PC-3 (cell line): ENCODE data around the gene TSPAN1. TPM values are rescaled to one million over a fixed set of nuclear protein-coding genes. Genes with fewer than 3 reads are reported as not detected.

Experiments used
- ATAC-seq: fragments of 200-7000 bp; cut with Tn5 transposase; 2 replicates; pipeline ENCODE4 v1.9.1; 2020; ENCODE audit warnings: mild to moderate bottlenecking, moderate library complexity
- BruUV-seq: library from RNA; stranded (reverse); fragments of 400-500 nt; replicated peaks from 2 replicates; lab custom pipeline; 2021; lab: Mats Ljungman, UMichigan
- CTCF ChIA-PET: fragments of 300-600 bp; sonication (Branson Sonifier 250); formaldehyde crosslinking; loops from one replicate; lab custom pipeline; 2022; ENCODE audit warnings: antibody characterized with exemption; lab: Charles Lee
- POLR2A ChIA-PET: fragments of 300-600 bp; sonication (Branson Sonifier 250); formaldehyde crosslinking; loops from one replicate; lab custom pipeline; 2022; ENCODE audit warnings: antibody characterized with exemption; ENCODE audit not compliant: unreplicated experiment; lab: Charles Lee
- DNase-seq: peaks from one replicate; pipeline ENCODE4 v3.0.0-alpha.2; 2015
- H2AFZ ChIP-seq: fragments of 300-600 bp; sonication (generic); 2 replicates; pipeline ENCODE4 v1.6.0; 2016; ENCODE audit warnings: antibody characterized with exemption, low read length
- H3F3A ChIP-seq: fragments of 300-600 bp; sonication (generic); one replicate; pipeline ENCODE4 v1.6.0; 2017; ENCODE audit warnings: antibody characterized with exemption, low read length, control low read depth, mild to moderate bottlenecking; ENCODE audit not compliant: unreplicated experiment
- H3K27ac ChIP-seq: fragments of 300-600 bp; sonication (generic); 2 replicates; pipeline ENCODE4 v1.5.1; 2016; ENCODE audit warnings: mild to moderate bottlenecking, low read length
- H3K27me3 ChIP-seq: fragments of 300-600 bp; sonication (generic); 2 replicates; pipeline ENCODE4 v1.6.1; 2016; ENCODE audit warnings: low read length, mixed read lengths
- H3K36me3 ChIP-seq: fragments of 300-600 bp; sonication (generic); 2 replicates; pipeline ENCODE4 v1.6.1; 2016; ENCODE audit warnings: low read depth, mixed run types, low read length, mixed read lengths
- H3K4me1 ChIP-seq: fragments of 300-600 bp; sonication (generic); 2 replicates; pipeline ENCODE4 v1.5.1; 2016; ENCODE audit warnings: low read length; ENCODE audit not compliant: insufficient read depth
- H3K4me2 ChIP-seq: fragments of 300-600 bp; sonication (generic); 2 replicates; pipeline ENCODE4 v1.6.0; 2016; ENCODE audit warnings: low read length
- H3K4me3 ChIP-seq: fragments of 300-600 bp; sonication (generic); 2 replicates; pipeline ENCODE4 v1.5.1; 2016; ENCODE audit warnings: mild to moderate bottlenecking, low read length, mixed read lengths
- H3K79me2 ChIP-seq: fragments of 300-600 bp; sonication (generic); 2 replicates; pipeline ENCODE4 v1.6.1; 2017; ENCODE audit warnings: low read length, mixed read lengths
- H3K9ac ChIP-seq: fragments of 300-600 bp; sonication (generic); 2 replicates; pipeline ENCODE4 v1.6.0; 2016; ENCODE audit warnings: mild to moderate bottlenecking, low read length
- H3K9me2 ChIP-seq: fragments of 300-600 bp; sonication (generic); replicated peaks from 2 replicates; pipeline ENCODE4 v1.6.1; 2016; ENCODE audit warnings: mixed run types, low read length, mixed read lengths
- H3K9me3 ChIP-seq: fragments of 300-600 bp; sonication (generic); 2 replicates; pipeline ENCODE4 v1.6.1; 2016; ENCODE audit warnings: low read length, mixed read lengths
- H4K20me1 ChIP-seq: fragments of 300-600 bp; sonication (generic); 2 replicates; pipeline ENCODE4 v1.6.1; 2016; ENCODE audit warnings: low read length, mixed read lengths
- EZH2 ChIP-seq: fragments of 300-600 bp; sonication (generic); IDR thresholded peaks from one replicate; pipeline ENCODE4 v1.6.1; 2017; ENCODE audit warnings: antibody characterized with exemption, mild to moderate bottlenecking, low read length; ENCODE audit not compliant: unreplicated experiment
- EZH2phosphoT487 ChIP-seq: fragments of 300-600 bp; sonication (generic); IDR thresholded peaks from 2 replicates; pipeline ENCODE4 v1.6.1; 2018; ENCODE audit warnings: mild to moderate bottlenecking, antibody characterized with exemption, low read length, borderline replicate concordance
- intact Hi-C: fragments of 100-400 bp; cut with micrococcal nuclease; formaldehyde crosslinking; loops from 2 replicates; pipeline ENCODE4 v1.9.0; 2023
- total RNA-seq: library from RNA; depleted of rRNA; stranded (reverse); fragments of >200 nt; gene quantifications from 2 replicates; pipeline ENCODE4 v1.2.3, GENCODE V29; 2014
- TF ChIP-seq, protein P1 (sequence below): fragments of 300-600 bp; sonication (generic); conservative IDR thresholded peaks from 2 replicates; pipeline ENCODE4 v1.5.1; 2017; ENCODE audit warnings: antibody characterized with exemption, low read depth, mild to moderate bottlenecking, low read length

TSPAN1 gene
- total RNA-seq, 1 experiment from 2014 or later: 33.7 TPM

DNA sequence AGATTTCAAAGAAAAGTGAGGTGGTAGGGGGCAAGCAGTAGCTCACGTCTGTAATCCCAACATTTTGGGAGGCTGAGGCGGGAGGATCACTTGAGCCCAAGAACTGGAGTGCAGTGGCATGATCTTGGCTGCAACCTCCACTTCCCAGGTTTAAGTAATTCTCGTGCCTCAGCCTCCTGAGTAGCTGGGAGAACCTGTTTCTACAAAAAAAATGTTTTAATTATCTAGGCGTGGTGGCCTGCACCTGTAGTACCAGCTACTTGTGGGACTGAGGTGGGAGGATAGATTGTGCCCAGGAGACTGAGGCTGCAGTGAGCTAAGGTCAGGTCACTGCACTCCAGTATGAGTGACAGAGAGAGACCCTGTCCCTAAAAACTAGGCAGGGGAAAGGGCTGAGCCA lies 2.6 kb upstream of the TSPAN1 start:
- H3K9ac ChIP-seq: no peak overlapping the region
- no peak overlapping the region for H3K4me3 ChIP-seq
- peaks cover 21% of the 10 kb centered on the region for H3K4me1 ChIP-seq
- ATAC-seq (peak; percentile 10; the same call in 1 of the 2 replicates), DNase-seq (peak; percentile 50)
- no peaks in the 10 kb centered on the region for H3K9me3 ChIP-seq
- CTCF ChIA-PET: interaction anchor here (1.2 kb wide), 1 partner anchor 51 kb away, joined by 3 read pairs; no protein-coding TSS in a partner anchor
- no peak overlapping the region for H2AFZ ChIP-seq
- BruUV-seq: no TSS peak
- H4K20me1 ChIP-seq: no peaks in the 10 kb centered on the region
- TF ChIP-seq, protein P1, sequence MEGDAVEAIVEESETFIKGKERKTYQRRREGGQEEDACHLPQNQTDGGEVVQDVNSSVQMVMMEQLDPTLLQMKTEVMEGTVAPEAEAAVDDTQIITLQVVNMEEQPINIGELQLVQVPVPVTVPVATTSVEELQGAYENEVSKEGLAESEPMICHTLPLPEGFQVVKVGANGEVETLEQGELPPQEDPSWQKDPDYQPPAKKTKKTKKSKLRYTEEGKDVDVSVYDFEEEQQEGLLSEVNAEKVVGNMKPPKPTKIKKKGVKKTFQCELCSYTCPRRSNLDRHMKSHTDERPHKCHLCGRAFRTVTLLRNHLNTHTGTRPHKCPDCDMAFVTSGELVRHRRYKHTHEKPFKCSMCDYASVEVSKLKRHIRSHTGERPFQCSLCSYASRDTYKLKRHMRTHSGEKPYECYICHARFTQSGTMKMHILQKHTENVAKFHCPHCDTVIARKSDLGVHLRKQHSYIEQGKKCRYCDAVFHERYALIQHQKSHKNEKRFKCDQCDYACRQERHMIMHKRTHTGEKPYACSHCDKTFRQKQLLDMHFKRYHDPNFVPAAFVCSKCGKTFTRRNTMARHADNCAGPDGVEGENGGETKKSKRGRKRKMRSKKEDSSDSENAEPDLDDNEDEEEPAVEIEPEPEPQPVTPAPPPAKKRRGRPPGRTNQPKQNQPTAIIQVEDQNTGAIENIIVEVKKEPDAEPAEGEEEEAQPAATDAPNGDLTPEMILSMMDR: no peak
- TF ChIP-seq EZH2: no peak
- no peak for TF ChIP-seq EZH2phosphoT487
- no peaks in the 10 kb centered on the region for H3F3A ChIP-seq
- peak overlapping the region; percentile 80 for H3K27ac ChIP-seq
- intact Hi-C loops: no loop called here
- no peaks in the 10 kb centered on the region for H3K27me3 ChIP-seq
- H3K79me2 ChIP-seq: no peaks in the 10 kb centered on the region
- POLR2A ChIA-PET: no interaction called here
- H3K36me3 ChIP-seq: no peaks in the 10 kb centered on the region
- peak overlapping the region; percentile 48 for H3K4me2 ChIP-seq
- H3K9me2 ChIP-seq: no peaks in the 10 kb centered on the region

DNA sequence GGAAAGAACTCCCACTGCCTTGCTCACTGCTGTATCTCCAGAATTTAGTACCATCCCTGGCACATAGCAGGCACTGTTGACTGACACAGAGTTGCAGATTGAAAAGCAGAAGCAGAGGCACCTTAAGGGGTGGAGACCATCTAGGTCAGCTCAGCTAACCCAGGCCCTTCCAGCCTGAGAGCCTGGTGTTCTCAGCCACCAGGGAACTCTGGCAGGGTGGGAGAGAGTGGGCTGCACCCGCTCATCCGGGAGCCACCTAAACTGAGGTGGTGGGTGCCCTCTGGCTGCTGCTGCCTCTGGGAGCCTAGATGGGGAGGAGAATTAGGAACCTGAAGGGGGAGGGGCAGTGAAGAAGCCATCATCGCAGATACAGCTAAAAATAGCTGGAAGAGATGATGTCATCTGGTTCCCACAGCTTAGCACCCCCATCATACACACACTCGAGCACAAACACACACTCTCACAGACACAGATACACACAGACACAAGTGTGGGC lies 1.5 kb upstream of the TSPAN1 start:
- ATAC-seq (no peak), DNase-seq (no peak)
- Histone ChIP-seq H3F3A (no peaks in the 10 kb centered on the region), H3K9me3 (no peaks in the 10 kb centered on the region), H3K9ac (no peak overlapping the region), H2AFZ (no peak overlapping the region), H3K27ac (no peak overlapping the region), H3K79me2 (no peaks in the 10 kb centered on the region), H4K20me1 (no peaks in the 10 kb centered on the region), H3K4me3 (no peak overlapping the region), H3K36me3 (no peaks in the 10 kb centered on the region), H3K4me2 (no peak overlapping the region), H3K9me2 (no peaks in the 10 kb centered on the region), H3K4me1 (peaks cover 21% of the 10 kb centered on the region), H3K27me3 (no peaks in the 10 kb centered on the region)
- TF ChIP-seq EZH2: no peak
- TF ChIP-seq EZH2phosphoT487: no peak
- TF ChIP-seq, protein P1: no peak
- intact Hi-C loops: no loop called here
- BruUV-seq: no TSS peak
- POLR2A ChIA-PET: no interaction called here
- CTCF ChIA-PET: interaction anchor here (1.2 kb wide), 1 partner anchor 50 kb away, joined by 3 read pairs; no protein-coding TSS in a partner anchor

DNA sequence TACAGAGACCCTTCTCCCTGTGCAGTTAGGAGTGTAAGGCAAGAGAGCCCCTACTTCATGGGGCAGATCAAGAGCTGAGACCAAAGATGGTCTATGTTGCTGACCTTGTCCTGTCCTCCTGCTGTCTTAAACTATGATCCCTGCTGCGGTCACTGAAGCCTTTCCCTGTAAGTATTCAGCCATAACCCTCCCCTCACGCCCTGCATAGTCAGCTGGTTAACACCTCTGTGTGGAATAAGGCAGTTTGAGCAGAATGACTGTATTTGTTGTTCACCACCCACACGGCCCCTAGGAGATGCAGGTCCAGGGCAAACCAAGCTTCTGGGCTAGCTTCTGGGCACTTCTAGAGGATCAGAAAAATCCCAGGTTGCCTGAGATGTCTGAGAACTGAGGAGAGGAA lies 356 bp downstream of the TSPAN1 start:
- Histone ChIP-seq H3K79me2 (no peaks in the 10 kb centered on the region), H3K4me1 (peaks cover 31% of the 10 kb centered on the region), H3K9me2 (no peaks in the 10 kb centered on the region), H3K27me3 (no peaks in the 10 kb centered on the region), H3K9me3 (no peaks in the 10 kb centered on the region), H3K27ac (no peak overlapping the region), H3F3A (no peaks in the 10 kb centered on the region), H2AFZ (no peak overlapping the region), H3K4me2 (no peak overlapping the region), H3K4me3 (no peak overlapping the region), H4K20me1 (no peaks in the 10 kb centered on the region), H3K36me3 (no peaks in the 10 kb centered on the region), H3K9ac (no peak overlapping the region)
- ChIA-PET POLR2A (interaction anchor here (0.5 kb wide), 1 partner anchor 283 kb away, joined by 3 read pairs; no protein-coding TSS in a partner anchor), CTCF (no interaction called here)
- ATAC-seq (no peak), DNase-seq (no peak)
- intact Hi-C loops: no loop called here
- BruUV-seq: no TSS peak
- TF ChIP-seq, protein P1: no peak
- TF ChIP-seq EZH2phosphoT487 (no peak), EZH2 (no peak)
